B cell (primary cell): Measurements from ENCODE around the gene ADRA2A. TPM values are rescaled to one million over a fixed set of nuclear protein-coding genes. Genes with fewer than 3 reads are reported as not detected.

Experiments
- ATAC-seq: fragments of 200-7000 bp; cut with Tn5 transposase; one replicate; pipeline ENCODE4 v1.10.0; 2021; ENCODE audit warnings: low read depth, mild to moderate bottlenecking, moderate number of reproducible peaks, moderate library complexity
- CTCF ChIA-PET: fragments of 350-600 bp; sonication (Branson Sonifier 250); formaldehyde crosslinking; loops from one replicate; lab custom pipeline; 2021; ENCODE audit warnings: antibody characterized with exemption, inconsistent platforms; lab: Charles Lee
- POLR2A ChIA-PET: fragments of 350-600 bp; sonication (Branson Sonifier 250); formaldehyde crosslinking; loops from one replicate; lab custom pipeline; 2021; ENCODE audit warnings: antibody characterized with exemption; lab: Charles Lee
- DNase-seq: peaks from one replicate; pipeline ENCODE4 v3.0.0; 2013
- H2AFZ ChIP-seq: 2 replicates; pipeline ENCODE4 v1.6.1; 2012; ENCODE audit warnings: mild to moderate bottlenecking, low read depth, low read length; ENCODE audit not compliant: insufficient read depth, poor library complexity, severe bottlenecking
- H3K27ac ChIP-seq, 2 donors: 1 replicate in 1 of 2; 2 replicates in 1 of 2; pipeline ENCODE4 v1.5.1; 2012 to 2013; ENCODE audit warnings: low read length in 2 of 2, mild to moderate bottlenecking in 2 of 2, moderate library complexity in 1 of 2
- H3K27me3 ChIP-seq, 4 experiments: fragments of 200-600 bp in 1 of 4; sonication (generic) in 1 of 4; replicated peaks in 1 of 4; 1 replicate in 2 of 4; 2 replicates in 2 of 4; pipeline versions ENCODE4 v1.6.1 to v1.7.0; 2013 to 2016; ENCODE audit warnings: low read length in 3 of 4, mild to moderate bottlenecking in 2 of 4, mixed read lengths in 1 of 4, moderate library complexity in 1 of 4; ENCODE audit not compliant: insufficient read depth in 4 of 4, control insufficient read depth in 3 of 4; ENCODE audit errors: control extremely low read depth in 1 of 4
- H3K36me3 ChIP-seq, 2 experiments: replicated peaks in 1 of 2; 1 replicate in 1 of 2; 2 replicates in 1 of 2; pipeline versions ENCODE4 v1.6.1 to v1.7.1; 2013; ENCODE audit warnings: low read length in 1 of 2; ENCODE audit not compliant: insufficient read depth in 2 of 2, control insufficient read depth in 1 of 2; ENCODE audit errors: control extremely low read depth in 1 of 2, extremely low read depth in 1 of 2
- H3K4me1 ChIP-seq, 2 donors: fragments of 200-600 bp in 1 of 2; sonication (generic) in 1 of 2; 1 replicate in 1 of 2; 2 replicates in 1 of 2; pipeline versions ENCODE4 v1.5.1 to v1.6.1; 2013 to 2017; ENCODE audit warnings: low read length in 2 of 2; ENCODE audit not compliant: control insufficient read depth in 2 of 2, insufficient read depth in 2 of 2
- H3K4me2 ChIP-seq: replicated peaks from 2 replicates; pipeline ENCODE3; 2012; ENCODE audit warnings: mild to moderate bottlenecking, low read depth, low read length; ENCODE audit not compliant: poor library complexity, severe bottlenecking
- H3K4me3 ChIP-seq, 5 experiments: fragments of 200-600 bp in 1 of 5; sonication (generic) in 1 of 5; 1 replicate in 3 of 5; 2 replicates in 2 of 5; pipeline versions ENCODE4 v1.5.1 to v1.7.0; 2011 to 2016; ENCODE audit warnings: low read length in 4 of 5, mild to moderate bottlenecking in 4 of 5, low read depth in 2 of 5, control low read depth in 1 of 5, moderate library complexity in 1 of 5; ENCODE audit not compliant: insufficient read depth in 1 of 5; ENCODE audit errors: control extremely low read depth in 1 of 5, extremely low read depth in 1 of 5
- H3K79me2 ChIP-seq: fragments of 200-600 bp; sonication (generic); one replicate; pipeline ENCODE4 v1.6.0; 2016; ENCODE audit warnings: low read length; ENCODE audit not compliant: control insufficient read depth, insufficient read depth
- H3K9ac ChIP-seq: fragments of 200-600 bp; sonication (generic); 2 replicates; pipeline ENCODE4 v1.6.1; 2017; ENCODE audit warnings: mild to moderate bottlenecking, low read length, moderate library complexity
- H3K9me3 ChIP-seq, 3 donors: one replicate each; pipeline versions ENCODE4 v1.6.1 to v1.7.1; 2013; ENCODE audit warnings: low read length in 2 of 3; ENCODE audit not compliant: control insufficient read depth in 2 of 3, insufficient read depth in 1 of 3; ENCODE audit errors: control extremely low read depth in 1 of 3
- H4K20me1 ChIP-seq: 2 replicates; pipeline ENCODE4 v1.6.0; 2012; ENCODE audit warnings: mild to moderate bottlenecking, low read length; ENCODE audit not compliant: insufficient read depth, control insufficient read depth, poor library complexity, severe bottlenecking
- H3K27ac Mint-ChIP-seq: one replicate; pipeline ENCODE4 v1.8.0; 2021; ENCODE audit warnings: mixed read lengths
- H3K27me3 Mint-ChIP-seq: one replicate; pipeline ENCODE4 v1.8.0; 2021; ENCODE audit warnings: mixed read lengths
- H3K4me1 Mint-ChIP-seq: one replicate; pipeline ENCODE4 v1.8.0; 2021; ENCODE audit warnings: mixed read lengths
- H3K4me3 Mint-ChIP-seq: one replicate; pipeline ENCODE4 v1.8.0; 2021; ENCODE audit warnings: mixed read lengths
- H3K9me3 Mint-ChIP-seq: one replicate; pipeline ENCODE4 v1.8.0; 2022; ENCODE audit warnings: mixed read lengths; ENCODE audit not compliant: insufficient read depth
- EZH2 ChIP-seq: IDR thresholded peaks from 2 replicates; pipeline ENCODE4 v1.6.1; 2012; ENCODE audit warnings: borderline replicate concordance, low read depth, mild to moderate bottlenecking, moderate library complexity, low read length; ENCODE audit not compliant: insufficient read depth, poor library complexity, severe bottlenecking
- WGBS: methylation state at CpG from one replicate; pipeline ENCODE4 v1.1.5; 2013; ENCODE audit warnings: missing lambda C conversion rate; ENCODE audit not compliant: insufficient coverage; 5-methylcytosine and 5-hydroxymethylcytosine counted together
- intact Hi-C: fragments of 100-400 bp; cut with micrococcal nuclease; formaldehyde crosslinking; loops from one replicate; pipeline ENCODE4 v1.10.0; 2022
- polyA plus RNA-seq: library from polyadenylated mRNA; depleted of rRNA; stranded (reverse); fragments of >200 nt; gene quantifications from 2 replicates; pipeline ENCODE4 v1.2.3, GENCODE V29; 2012
- total RNA-seq, 2 donors: library from RNA; stranded (reverse); fragments of 120-200 nt in 1 of 2; gene quantifications; 1 replicate in 1 of 2; 2 replicates in 1 of 2; pipeline versions ENCODE4 v1.2.3 to v1.2.4, GENCODE V29; 2013 to 2022
- TF ChIP-seq, protein P1 (sequence below): fragments of 200-600 bp; IDR thresholded peaks from one replicate; pipeline ENCODE4 v1.8.0; 2022; ENCODE audit warnings: antibody characterized with exemption, mild to moderate bottlenecking

Gene ADRA2A
- total and polyA plus RNA-seq, 2 donors (not counting 1 experiment from before 2014, with no cell fraction given) = 0.01 TPM; not detected in 1

GRCh38 chr10:111087968-111088505, 11.2 kb downstream of the ADRA2A start:
- Mint-ChIP-seq H3K4me3 (no peak overlapping the region), H3K4me1 (no peaks in the 10 kb centered on the region), H3K9me3 (peaks cover 12% of the 10 kb centered on the region), H3K27me3 (peaks cover 39% of the 10 kb centered on the region), H3K27ac (no peak overlapping the region)
- ATAC-seq (no peak), DNase-seq (no peak)
- no peak for TF ChIP-seq EZH2
- TF ChIP-seq, protein P1, sequence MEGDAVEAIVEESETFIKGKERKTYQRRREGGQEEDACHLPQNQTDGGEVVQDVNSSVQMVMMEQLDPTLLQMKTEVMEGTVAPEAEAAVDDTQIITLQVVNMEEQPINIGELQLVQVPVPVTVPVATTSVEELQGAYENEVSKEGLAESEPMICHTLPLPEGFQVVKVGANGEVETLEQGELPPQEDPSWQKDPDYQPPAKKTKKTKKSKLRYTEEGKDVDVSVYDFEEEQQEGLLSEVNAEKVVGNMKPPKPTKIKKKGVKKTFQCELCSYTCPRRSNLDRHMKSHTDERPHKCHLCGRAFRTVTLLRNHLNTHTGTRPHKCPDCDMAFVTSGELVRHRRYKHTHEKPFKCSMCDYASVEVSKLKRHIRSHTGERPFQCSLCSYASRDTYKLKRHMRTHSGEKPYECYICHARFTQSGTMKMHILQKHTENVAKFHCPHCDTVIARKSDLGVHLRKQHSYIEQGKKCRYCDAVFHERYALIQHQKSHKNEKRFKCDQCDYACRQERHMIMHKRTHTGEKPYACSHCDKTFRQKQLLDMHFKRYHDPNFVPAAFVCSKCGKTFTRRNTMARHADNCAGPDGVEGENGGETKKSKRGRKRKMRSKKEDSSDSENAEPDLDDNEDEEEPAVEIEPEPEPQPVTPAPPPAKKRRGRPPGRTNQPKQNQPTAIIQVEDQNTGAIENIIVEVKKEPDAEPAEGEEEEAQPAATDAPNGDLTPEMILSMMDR = no peak
- Histone ChIP-seq H3K27ac (no peak overlapping the region), H3K27me3 (peaks cover 0 to 6% (median under 1%) of the 10 kb centered on the region in 4 experiments), H2AFZ (no peak overlapping the region), H3K36me3 (no peaks in the 10 kb centered on the region), H3K9me3 (peaks cover 0 to 14% (median 0%) of the 10 kb centered on the region in 3 donors), H3K4me1 (no peaks in the 10 kb centered on the region), H3K4me3 (no peak overlapping the region), H4K20me1 (no peaks in the 10 kb centered on the region), H3K9ac (no peak overlapping the region), H3K4me2 (no peak overlapping the region), H3K79me2 (no peaks in the 10 kb centered on the region)
- CTCF ChIA-PET = interaction anchor here (1.0 kb wide), 1 partner anchor 19 kb away, joined by 3 read pairs; no protein-coding TSS in a partner anchor
- WGBS = 83% methylated on average over 3 of the region's 4 CpGs
- intact Hi-C loops = no loop called here
- POLR2A ChIA-PET = no interaction called here

DNA sequence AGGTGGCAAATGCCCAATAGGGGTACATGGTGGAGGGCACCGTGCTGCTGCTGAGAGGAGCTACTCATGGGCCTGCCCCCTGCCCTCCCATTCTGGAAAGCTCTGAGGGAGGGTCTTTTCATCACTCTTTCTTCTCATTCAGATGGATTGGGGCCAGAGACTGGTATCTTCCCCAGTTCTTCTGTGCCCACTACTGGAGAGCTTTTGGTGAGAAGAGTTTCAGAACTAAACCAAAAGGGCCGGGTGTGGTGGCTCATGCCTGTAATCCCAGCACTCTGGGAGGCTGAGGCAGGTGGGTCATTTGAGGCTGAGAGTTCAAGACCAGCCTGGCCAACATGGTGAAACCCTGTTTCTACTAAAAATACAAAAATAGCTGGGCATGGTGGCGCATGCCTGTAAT, 12.5 kb downstream of the ADRA2A start:
- no peak for TF ChIP-seq EZH2
- TF ChIP-seq, protein P1 = no peak
- Histone ChIP-seq H2AFZ (no peak overlapping the region), H4K20me1 (no peaks in the 10 kb centered on the region), H3K4me1 (no peaks in the 10 kb centered on the region), H3K9me3 (peaks cover 0 to 14% (median 0%) of the 10 kb centered on the region in 3 donors), H3K36me3 (no peaks in the 10 kb centered on the region), H3K9ac (no peak overlapping the region), H3K27ac (no peak overlapping the region), H3K4me3 (no peak overlapping the region), H3K79me2 (no peaks in the 10 kb centered on the region), H3K4me2 (no peak overlapping the region), H3K27me3 (peaks cover 0 to 9% (median under 1%) of the 10 kb centered on the region in 4 experiments)
- ChIA-PET CTCF (no interaction called here), POLR2A (interaction anchor here (0.6 kb wide), 1 partner anchor 863 kb away, joined by 4 read pairs; no protein-coding TSS in a partner anchor)
- ATAC-seq (no peak), DNase-seq (no peak)
- Mint-ChIP-seq H3K9me3 (peaks cover 12% of the 10 kb centered on the region), H3K4me1 (no peaks in the 10 kb centered on the region), H3K27ac (no peak overlapping the region), H3K27me3 (peaks cover 41% of the 10 kb centered on the region), H3K4me3 (no peak overlapping the region)
- WGBS = 100% methylated on average over 2 of the region's 3 CpGs
- intact Hi-C loops = no loop called here
